ENCODE measurements around the gene KIAA1958.

Gene KIAA1958

DNA sequence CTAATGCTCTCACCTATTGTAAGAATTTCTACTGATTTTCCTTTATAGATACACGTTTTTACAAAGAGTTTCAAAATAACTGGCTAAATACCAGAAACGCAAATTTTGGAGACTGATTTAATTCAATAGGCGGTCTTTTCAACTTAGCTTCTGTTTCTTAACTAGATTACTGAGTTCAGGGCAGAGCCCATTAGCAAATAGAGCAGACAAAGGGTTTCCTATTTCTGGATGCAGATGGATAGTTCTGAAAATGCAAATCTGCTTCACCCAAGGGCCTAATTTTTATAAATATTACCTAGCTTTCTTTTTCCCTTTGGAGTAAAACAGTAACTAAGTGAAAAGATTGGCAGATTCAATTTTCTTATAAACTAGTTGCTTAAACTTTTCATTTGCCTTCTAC, 13.6 kb upstream of the KIAA1958 start:
- Histone ChIP-seq H3K9ac (ENCODE audit: low read length) (no peak overlapping the region), H3K4me3 (ENCODE audit: low read length) (no peak overlapping the region), H3K27me3 (ENCODE audit: insufficient read depth, low read length, poor library complexity) (no peaks in the 10 kb centered on the region), H3K79me1 (ENCODE audit: low read length) (no peaks in the 10 kb centered on the region), H3K4me2 (ENCODE audit: low read length) (no peak overlapping the region), H3K27ac (ENCODE audit: low read depth, low read length) (no peak overlapping the region), H3K36me3 (ENCODE audit: control insufficient read depth, insufficient read depth, low read length) (no peaks in the 10 kb centered on the region), H2BK120ac (ENCODE audit: low read depth, low read length) (no peak overlapping the region), H3K23ac (ENCODE audit: low read length) (no peak overlapping the region), H2AK5ac (ENCODE audit: low read length) (no peak overlapping the region), H4K5ac (ENCODE audit: low read length) (no peak overlapping the region), H3K79me2 (ENCODE audit: control insufficient read depth, insufficient read depth, low read length) (no peaks in the 10 kb centered on the region), H4K8ac (ENCODE audit: low read depth, low read length) (no peak overlapping the region), H3K56ac (ENCODE audit: low read length) (no peak overlapping the region), H3K4me1 (ENCODE audit: control insufficient read depth, low read depth, low read length) (no peaks in the 10 kb centered on the region), H3K4ac (ENCODE audit: low read depth, low read length) (no peak overlapping the region), H2BK15ac (replicated peaks; ENCODE audit: low read depth) (no peak overlapping the region), H2BK5ac (ENCODE audit: low read length) (no peak overlapping the region), H3K18ac (ENCODE audit: low read length) (no peak overlapping the region)
- WGBS (ENCODE audit: extremely low coverage, insufficient coverage, low lambda C conversion rate) = no CpG with 5 or more reads among the region's 3 CpGs
- DNase-seq = no peak

DNA sequence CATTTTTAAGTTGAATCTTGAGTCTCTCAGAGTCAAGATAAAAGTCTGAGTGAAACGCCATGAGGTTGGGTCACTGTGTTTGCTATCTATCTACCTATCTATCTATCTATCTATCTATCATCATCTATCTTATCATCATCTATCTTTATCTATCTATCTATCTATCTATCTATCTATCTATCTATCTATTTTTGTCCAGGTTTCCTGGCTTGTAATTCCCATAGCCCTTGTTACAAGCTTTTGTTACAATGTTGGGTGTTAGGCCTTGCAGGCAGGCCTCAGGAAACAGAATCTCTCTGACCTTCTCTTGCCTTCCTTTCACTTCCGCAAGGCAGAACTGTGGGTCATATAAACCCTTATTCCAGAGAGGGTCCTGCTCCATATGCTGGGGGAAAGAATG, 12.6 kb upstream of the KIAA1958 start:
- no peaks in the 10 kb centered on the region for H3K4me1 ChIP-seq (ENCODE audit: control insufficient read depth, low read depth, low read length)
- H3K9ac ChIP-seq (ENCODE audit: low read length) = no peak overlapping the region
- no peak overlapping the region for H3K27ac ChIP-seq (ENCODE audit: low read depth, low read length)
- no peak overlapping the region for H2BK120ac ChIP-seq (ENCODE audit: low read depth, low read length)
- no peak for DNase-seq
- no peak overlapping the region for H2BK5ac ChIP-seq (ENCODE audit: low read length)
- no peak overlapping the region for H3K4ac ChIP-seq (ENCODE audit: low read depth, low read length)
- no peaks in the 10 kb centered on the region for H3K27me3 ChIP-seq (ENCODE audit: insufficient read depth, low read length, poor library complexity)
- no peak overlapping the region for H3K4me2 ChIP-seq (ENCODE audit: low read length)
- no CpG with 5 or more reads among the region's 2 CpGs for WGBS (ENCODE audit: extremely low coverage, insufficient coverage, low lambda C conversion rate)
- H3K36me3 ChIP-seq (ENCODE audit: control insufficient read depth, insufficient read depth, low read length) = no peaks in the 10 kb centered on the region
- H3K18ac ChIP-seq (ENCODE audit: low read length) = no peak overlapping the region
- H3K23ac ChIP-seq (ENCODE audit: low read length) = no peak overlapping the region
- no peak overlapping the region for H3K56ac ChIP-seq (ENCODE audit: low read length)
- no peak overlapping the region for H4K5ac ChIP-seq (ENCODE audit: low read length)
- no peak overlapping the region for H2AK5ac ChIP-seq (ENCODE audit: low read length)
- no peaks in the 10 kb centered on the region for H3K79me2 ChIP-seq (ENCODE audit: control insufficient read depth, insufficient read depth, low read length)
- no peak overlapping the region for H2BK15ac ChIP-seq (replicated peaks; ENCODE audit: low read depth)
- no peaks in the 10 kb centered on the region for H3K79me1 ChIP-seq (ENCODE audit: low read length)
- H3K4me3 ChIP-seq (ENCODE audit: low read length) = no peak overlapping the region
- no peak overlapping the region for H4K8ac ChIP-seq (ENCODE audit: low read depth, low read length)

DNA sequence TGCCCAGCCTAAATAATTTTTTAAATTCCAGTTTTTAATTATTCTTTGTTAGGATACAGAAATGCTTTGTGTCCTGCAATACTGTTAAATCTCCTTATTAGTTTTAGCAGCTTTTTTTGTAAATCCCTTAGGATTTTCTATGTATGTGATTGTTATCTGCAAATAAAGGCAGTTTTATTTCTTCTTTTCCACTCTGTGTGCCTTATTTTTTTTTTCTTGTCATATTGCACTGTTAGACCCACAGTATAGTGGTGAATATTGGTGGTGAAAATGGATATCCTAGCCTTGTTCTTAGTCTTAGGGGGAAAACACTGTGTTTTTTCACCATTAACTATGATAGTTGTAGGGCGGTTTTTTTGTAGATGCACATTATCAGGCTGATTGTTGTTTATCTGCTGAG, 11.3 kb upstream of the KIAA1958 start:
- WGBS (ENCODE audit: extremely low coverage, insufficient coverage, low lambda C conversion rate) = no CpG with 5 or more reads among the region's 1 CpG
- no peak overlapping the region for H3K4ac ChIP-seq (ENCODE audit: low read depth, low read length)

DNA sequence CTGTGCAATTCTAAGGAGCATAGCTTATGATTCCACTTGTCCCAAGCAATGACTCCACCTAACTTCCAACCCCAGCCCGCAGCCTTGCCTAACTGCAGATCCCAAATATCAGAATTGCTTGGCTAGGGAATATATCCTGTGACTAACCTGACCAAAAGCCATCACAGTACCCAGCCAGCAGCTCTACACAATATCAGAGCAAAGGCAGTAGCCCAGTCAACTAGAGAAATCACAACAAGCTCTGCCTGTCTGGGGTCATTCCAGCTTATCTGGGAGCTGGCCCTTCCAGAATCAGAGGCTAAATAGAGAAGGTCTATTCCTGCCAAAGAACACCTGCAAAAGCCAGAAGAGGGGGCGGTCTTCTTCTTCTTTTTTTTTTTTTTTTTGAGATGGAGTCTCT, 9.3 kb upstream of the KIAA1958 start:
- Histone ChIP-seq H3K27me3 (ENCODE audit: insufficient read depth, low read length, poor library complexity) (no peaks in the 10 kb centered on the region), H3K36me3 (ENCODE audit: control insufficient read depth, insufficient read depth, low read length) (no peaks in the 10 kb centered on the region), H3K4me3 (ENCODE audit: low read length) (no peak overlapping the region), H4K5ac (ENCODE audit: low read length) (no peak overlapping the region), H3K79me1 (ENCODE audit: low read length) (no peaks in the 10 kb centered on the region), H2BK15ac (replicated peaks; ENCODE audit: low read depth) (no peak overlapping the region), H3K18ac (ENCODE audit: low read length) (no peak overlapping the region), H2AK5ac (ENCODE audit: low read length) (no peak overlapping the region), H4K8ac (ENCODE audit: low read depth, low read length) (no peak overlapping the region), H3K23ac (ENCODE audit: low read length) (no peak overlapping the region), H3K4me1 (ENCODE audit: control insufficient read depth, low read depth, low read length) (no peaks in the 10 kb centered on the region), H3K4me2 (ENCODE audit: low read length) (no peak overlapping the region), H3K79me2 (ENCODE audit: control insufficient read depth, insufficient read depth, low read length) (no peaks in the 10 kb centered on the region), H2BK120ac (ENCODE audit: low read depth, low read length) (no peak overlapping the region), H3K56ac (ENCODE audit: low read length) (no peak overlapping the region), H3K4ac (ENCODE audit: low read depth, low read length) (no peak overlapping the region), H2BK5ac (ENCODE audit: low read length) (no peak overlapping the region), H3K9ac (ENCODE audit: low read length) (no peak overlapping the region), H3K27ac (ENCODE audit: low read depth, low read length) (no peak overlapping the region)
- WGBS (ENCODE audit: extremely low coverage, insufficient coverage, low lambda C conversion rate) = no CpG with 5 or more reads among the region's 2 CpGs
- no peak for DNase-seq

More for the DNA sequence above, 11.3 kb upstream of the KIAA1958 start:
- Histone ChIP-seq H2AK5ac (ENCODE audit: low read length) (no peak overlapping the region), H3K27me3 (ENCODE audit: insufficient read depth, low read length, poor library complexity) (no peaks in the 10 kb centered on the region), H2BK120ac (ENCODE audit: low read depth, low read length) (no peak overlapping the region), H3K79me1 (ENCODE audit: low read length) (no peaks in the 10 kb centered on the region), H3K36me3 (ENCODE audit: control insufficient read depth, insufficient read depth, low read length) (no peaks in the 10 kb centered on the region), H3K27ac (ENCODE audit: low read depth, low read length) (no peak overlapping the region), H3K4me2 (ENCODE audit: low read length) (no peak overlapping the region), H3K18ac (ENCODE audit: low read length) (no peak overlapping the region), H2BK5ac (ENCODE audit: low read length) (no peak overlapping the region), H3K4me3 (ENCODE audit: low read length) (no peak overlapping the region), H3K79me2 (ENCODE audit: control insufficient read depth, insufficient read depth, low read length) (no peaks in the 10 kb centered on the region), H2BK15ac (replicated peaks; ENCODE audit: low read depth) (no peak overlapping the region), H3K56ac (ENCODE audit: low read length) (no peak overlapping the region), H3K4me1 (ENCODE audit: control insufficient read depth, low read depth, low read length) (no peaks in the 10 kb centered on the region), H4K8ac (ENCODE audit: low read depth, low read length) (no peak overlapping the region), H3K23ac (ENCODE audit: low read length) (no peak overlapping the region), H4K5ac (ENCODE audit: low read length) (no peak overlapping the region), H3K9ac (ENCODE audit: low read length) (no peak overlapping the region)
- DNase-seq = no peak

DNA sequence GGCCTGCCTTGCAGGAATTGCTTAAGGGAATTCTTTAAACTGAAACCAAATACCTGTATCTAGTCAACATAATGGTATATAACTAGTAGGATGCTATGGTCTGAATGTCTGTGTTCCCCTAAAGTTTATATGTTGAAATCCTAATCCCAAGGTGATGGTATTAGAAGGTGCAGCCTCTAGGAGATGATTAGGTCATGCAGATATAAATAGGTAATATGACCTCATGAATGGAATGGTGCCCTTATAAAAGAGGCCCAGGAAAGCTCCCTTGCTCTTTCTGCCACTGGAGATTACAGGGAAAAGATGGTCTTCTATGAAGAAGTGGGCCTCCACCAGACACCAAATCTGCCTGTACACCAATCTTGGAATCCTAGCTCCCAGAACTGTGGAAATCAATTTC, 7.4 kb upstream of the KIAA1958 start:
- Histone ChIP-seq H3K79me1 (ENCODE audit: low read length) (no peaks in the 10 kb centered on the region), H2BK15ac (replicated peaks; ENCODE audit: low read depth) (no peak overlapping the region), H3K4me1 (ENCODE audit: control insufficient read depth, low read depth, low read length) (no peaks in the 10 kb centered on the region), H4K8ac (ENCODE audit: low read depth, low read length) (no peak overlapping the region), H2AK5ac (ENCODE audit: low read length) (no peak overlapping the region), H3K56ac (ENCODE audit: low read length) (no peak overlapping the region), H2BK5ac (ENCODE audit: low read length) (no peak overlapping the region), H3K79me2 (ENCODE audit: control insufficient read depth, insufficient read depth, low read length) (no peaks in the 10 kb centered on the region), H3K36me3 (ENCODE audit: control insufficient read depth, insufficient read depth, low read length) (no peaks in the 10 kb centered on the region), H3K23ac (ENCODE audit: low read length) (no peak overlapping the region), H3K4me2 (ENCODE audit: low read length) (no peak overlapping the region), H3K9ac (ENCODE audit: low read length) (no peak overlapping the region), H3K4ac (ENCODE audit: low read depth, low read length) (no peak overlapping the region), H3K27ac (ENCODE audit: low read depth, low read length) (no peak overlapping the region), H3K4me3 (ENCODE audit: low read length) (no peak overlapping the region), H3K18ac (ENCODE audit: low read length) (no peak overlapping the region), H2BK120ac (ENCODE audit: low read depth, low read length) (no peak overlapping the region), H4K5ac (ENCODE audit: low read length) (no peak overlapping the region), H3K27me3 (ENCODE audit: insufficient read depth, low read length, poor library complexity) (no peaks in the 10 kb centered on the region)
- no peak for DNase-seq

DNA sequence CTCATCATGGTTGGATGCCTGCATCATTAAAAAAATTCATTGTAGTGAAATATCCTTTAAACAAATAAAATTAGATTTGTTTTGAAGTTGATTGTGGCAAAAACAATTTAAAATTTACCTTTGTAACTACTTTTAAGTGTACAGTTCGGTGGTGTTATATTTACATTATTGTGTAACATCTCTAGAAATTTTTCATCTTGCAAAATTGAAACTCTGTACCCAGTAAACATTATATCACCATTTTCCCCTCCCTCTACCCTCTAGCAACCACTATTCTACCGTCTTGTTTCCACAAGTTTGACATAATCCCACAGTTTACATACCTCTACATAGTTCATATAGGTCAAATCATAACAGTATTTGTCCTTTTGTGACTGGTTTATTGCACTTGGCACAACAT, 2.0 kb upstream of the KIAA1958 start:
- Histone ChIP-seq H3K9ac (ENCODE audit: low read length) (no peak overlapping the region), H3K27me3 (ENCODE audit: insufficient read depth, low read length, poor library complexity) (no peaks in the 10 kb centered on the region), H3K4me2 (ENCODE audit: low read length) (no peak overlapping the region), H2BK5ac (ENCODE audit: low read length) (no peak overlapping the region), H3K4me3 (ENCODE audit: low read length) (no peak overlapping the region), H2AK5ac (ENCODE audit: low read length) (no peak overlapping the region), H3K36me3 (ENCODE audit: control insufficient read depth, insufficient read depth, low read length) (no peaks in the 10 kb centered on the region), H3K4ac (ENCODE audit: low read depth, low read length) (no peak overlapping the region), H4K8ac (ENCODE audit: low read depth, low read length) (no peak overlapping the region), H3K79me1 (ENCODE audit: low read length) (peaks cover 2% of the 10 kb centered on the region), H2BK15ac (replicated peaks; ENCODE audit: low read depth) (no peak overlapping the region), H3K23ac (ENCODE audit: low read length) (no peak overlapping the region), H3K79me2 (ENCODE audit: control insufficient read depth, insufficient read depth, low read length) (peaks cover 18% of the 10 kb centered on the region), H4K5ac (ENCODE audit: low read length) (no peak overlapping the region), H3K4me1 (ENCODE audit: control insufficient read depth, low read depth, low read length) (peaks cover 3% of the 10 kb centered on the region), H3K18ac (ENCODE audit: low read length) (no peak overlapping the region), H3K56ac (ENCODE audit: low read length) (no peak overlapping the region), H2BK120ac (ENCODE audit: low read depth, low read length) (no peak overlapping the region), H3K27ac (ENCODE audit: low read depth, low read length) (no peak overlapping the region)
- DNase-seq = no peak
- no CpG with 5 or more reads among the region's 2 CpGs for WGBS (ENCODE audit: extremely low coverage, insufficient coverage, low lambda C conversion rate)

Data from mesendoderm (in vitro differentiated cells).